Kidney tubule cell (primary cell): ENCODE data around the gene CALML4.
"Not testable (repeated sequence)": the region's sequence is repeated elsewhere in the genome, so short reads cannot be mapped to it uniquely, and the experiment has no call there.

Experiments used
- DNase-seq: peaks from one replicate; pipeline ENCODE4 v3.0.0-alpha.2; 2018; ENCODE audit warnings: low spot score

Gene CALML4, protein sequence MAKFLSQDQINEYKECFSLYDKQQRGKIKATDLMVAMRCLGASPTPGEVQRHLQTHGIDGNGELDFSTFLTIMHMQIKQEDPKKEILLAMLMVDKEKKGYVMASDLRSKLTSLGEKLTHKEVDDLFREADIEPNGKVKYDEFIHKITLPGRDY

DNA sequence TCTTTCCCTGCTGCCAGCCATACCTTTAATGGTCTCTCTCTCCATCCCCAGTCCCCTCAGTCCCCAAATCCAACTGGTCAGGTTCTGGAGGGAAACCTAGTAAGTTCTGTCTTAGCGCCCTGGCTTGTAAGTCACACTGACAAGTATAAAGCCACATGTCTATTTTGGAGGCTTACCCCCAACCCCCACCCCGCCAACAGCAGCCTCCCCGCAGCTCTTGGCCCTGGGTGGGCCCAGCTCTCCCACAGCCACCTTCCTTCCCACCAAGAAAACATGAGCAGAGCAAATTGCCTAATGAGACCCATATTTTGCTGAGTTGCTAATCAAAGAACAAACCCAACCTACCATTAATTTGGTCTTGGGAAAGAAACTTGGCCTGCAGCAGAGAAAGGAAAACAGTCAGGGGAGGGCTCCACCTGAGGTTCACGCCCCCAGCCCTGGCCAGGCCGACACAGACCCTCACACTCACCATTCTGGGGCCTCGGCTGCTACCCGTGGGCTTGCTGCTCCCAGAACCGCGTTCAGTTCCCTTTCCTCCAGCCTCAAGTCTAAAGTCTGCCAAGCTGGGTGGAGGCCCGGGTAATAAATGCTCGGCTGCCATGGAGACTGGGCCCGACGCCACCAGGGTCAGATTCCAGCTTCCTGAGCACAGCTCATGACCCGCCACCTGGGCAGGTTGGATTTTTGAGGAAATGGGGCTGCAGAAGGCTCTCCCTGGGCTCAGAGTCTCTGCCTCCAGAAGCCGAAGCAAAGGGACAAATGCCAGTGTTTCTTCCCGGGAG lies at the start of gene CALML4:
Gene CALML4, minus strand, starts transcription at position 557 of the 782 bp plus-strand sequence. Its CDS starts 85 bp downstream, at position 472.
- DNase-seq = peak; percentile 61

DNA sequence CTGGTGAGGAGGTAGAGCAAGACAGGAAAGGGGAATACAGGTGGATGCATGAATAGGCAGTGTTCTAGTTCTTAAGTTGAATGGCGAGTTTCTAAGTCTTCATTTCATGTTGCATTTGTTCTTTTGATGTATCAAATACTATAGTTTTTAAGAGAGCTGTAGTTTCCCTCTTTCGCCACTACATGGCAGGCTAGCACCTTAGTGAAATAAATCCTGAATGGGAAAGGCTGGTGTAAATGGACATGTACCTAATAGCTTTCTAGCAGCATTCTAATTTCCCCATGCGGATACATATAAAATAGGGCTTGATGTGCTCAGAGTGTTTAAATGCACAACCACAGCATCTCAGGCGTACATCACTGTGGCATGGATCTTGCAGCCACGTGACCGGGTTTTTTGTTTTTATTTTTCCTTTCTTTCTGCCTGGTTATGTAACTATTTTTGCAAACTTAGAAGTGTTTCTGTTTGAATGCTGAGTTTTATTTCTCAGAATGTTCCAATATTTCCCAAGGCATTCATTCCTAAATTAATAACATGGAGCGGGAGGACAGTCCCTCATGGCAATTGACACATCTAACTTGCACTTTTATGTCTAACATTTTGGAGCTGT lies 47.9 kb upstream of the CALML4 start:
- DNase-seq = peak; percentile 79

DNA sequence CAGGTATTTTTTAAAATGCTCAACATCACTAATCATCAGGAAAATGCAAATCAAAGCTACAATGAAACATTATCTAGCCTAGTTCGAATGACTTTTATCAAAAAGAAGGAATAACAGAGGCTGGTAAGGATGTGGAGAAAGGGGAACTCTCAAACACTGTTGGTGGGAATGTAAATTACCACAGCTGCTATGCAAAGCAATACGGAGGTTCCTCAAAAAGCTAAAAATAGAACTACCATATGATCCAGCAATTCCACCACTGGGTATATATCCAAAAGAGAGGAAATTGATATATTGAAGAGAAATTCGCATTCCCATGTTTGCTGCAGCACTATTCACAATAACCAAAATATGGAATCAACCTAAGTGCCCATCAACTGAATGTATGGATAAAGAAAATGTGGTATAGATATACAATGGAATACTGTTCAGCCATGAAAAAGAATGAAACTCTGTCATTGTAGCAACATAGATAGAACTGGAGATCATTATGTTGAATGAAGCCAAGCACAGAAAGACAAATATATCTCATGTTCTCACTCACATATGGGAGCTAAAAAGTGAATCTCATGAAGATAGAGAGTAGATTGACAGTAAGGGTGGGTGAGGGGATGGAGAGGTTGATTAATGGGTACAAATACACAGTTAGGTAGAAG lies 44.1 kb upstream of the CALML4 start:
- no peak for DNase-seq

DNA sequence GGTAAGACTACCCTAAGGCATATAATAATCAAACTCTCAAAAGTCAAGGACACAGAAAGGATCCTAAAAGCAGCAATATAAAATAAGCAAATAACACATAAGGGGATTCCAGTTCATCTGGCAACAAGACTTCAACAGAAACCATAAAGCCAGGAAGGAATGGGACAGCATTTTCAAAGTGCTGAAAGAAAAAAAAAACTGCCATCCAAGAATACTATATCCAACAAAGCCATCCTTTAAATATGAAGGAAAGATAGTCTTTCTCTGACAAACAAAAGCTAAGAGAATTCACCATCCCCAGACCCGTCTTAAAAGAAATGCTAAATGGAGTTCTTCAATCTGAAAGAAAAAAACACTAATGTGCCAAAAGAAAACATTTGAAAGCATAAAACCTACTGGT lies 39.1 kb upstream of the CALML4 start:
- no peak for DNase-seq

DNA sequence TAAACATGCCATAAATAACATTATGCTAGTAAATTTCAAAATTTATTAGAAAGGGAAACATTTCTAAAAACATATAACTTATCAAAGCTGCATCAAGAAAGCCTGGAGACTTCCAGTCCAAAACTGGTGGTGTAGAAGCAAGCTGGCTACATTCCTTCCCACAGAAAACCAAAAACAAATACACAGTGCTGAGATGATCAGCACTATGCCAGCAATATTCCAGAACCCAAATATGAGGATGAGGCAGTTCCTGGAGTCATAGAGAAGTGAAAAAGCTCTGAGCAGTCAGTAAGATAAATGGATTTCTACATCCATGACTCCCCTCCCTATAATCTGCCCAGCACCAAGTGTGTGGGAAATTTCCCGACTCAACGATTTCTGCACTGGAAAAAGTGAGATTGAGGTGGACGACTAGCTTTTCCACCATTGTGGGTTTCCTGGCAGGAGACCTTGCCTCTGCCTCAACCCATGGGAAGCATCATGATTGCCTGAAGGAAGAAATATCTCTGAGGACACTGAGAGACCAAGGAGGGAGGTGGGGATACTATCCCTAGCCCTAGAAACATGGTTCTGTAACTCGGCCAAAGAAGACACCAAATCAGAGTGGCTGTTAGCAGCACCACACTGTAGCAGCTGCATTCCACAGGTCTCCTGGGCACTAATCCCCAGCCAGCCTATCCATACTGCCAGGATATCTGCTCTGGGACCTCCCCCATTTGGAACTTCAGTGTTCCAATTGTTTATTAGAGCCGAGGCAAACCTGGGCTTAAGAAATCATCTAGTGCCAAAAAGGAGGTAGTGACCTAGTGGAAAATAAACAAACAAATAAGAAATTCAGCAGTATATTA lies 36.2 kb upstream of the CALML4 start:
- no peak for DNase-seq

DNA sequence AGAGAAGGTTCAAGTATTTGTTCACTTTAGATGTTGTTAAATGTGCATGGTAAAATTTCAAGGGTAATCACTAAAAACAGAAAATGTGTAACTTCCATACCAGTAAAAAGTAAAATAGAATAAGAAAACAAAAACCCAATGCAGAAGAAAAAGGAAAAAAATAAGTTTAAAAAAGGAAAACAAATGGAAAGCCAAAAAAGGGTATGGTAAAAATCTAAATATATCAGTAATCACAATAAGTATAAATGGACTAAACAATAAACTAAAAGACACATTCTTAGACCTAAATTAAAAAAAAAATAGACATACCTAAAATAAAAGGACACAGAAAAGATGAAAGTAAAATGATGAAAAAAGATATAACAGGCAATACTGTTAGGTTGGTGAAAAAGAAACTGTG lies 33.9 kb upstream of the CALML4 start:
- DNase-seq = no peak

DNA sequence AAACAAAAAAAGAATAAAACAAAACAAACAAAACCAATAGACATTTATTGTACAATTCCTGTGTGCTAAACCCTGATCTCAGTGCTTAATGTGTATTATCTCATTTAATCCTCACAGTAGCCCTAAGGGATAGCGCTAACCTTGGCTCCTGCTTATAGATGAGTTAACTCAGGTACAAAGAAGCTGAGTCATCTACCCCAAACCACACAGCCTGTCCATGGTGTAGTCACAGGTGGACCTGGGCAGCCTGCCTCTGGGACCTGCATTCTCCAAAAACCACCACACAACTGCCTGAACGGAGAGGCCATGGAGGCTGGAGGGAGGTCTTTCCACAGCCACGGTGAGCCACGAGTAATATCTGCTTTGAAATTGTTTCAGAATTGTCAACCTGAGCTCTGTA lies 29.9 kb upstream of the CALML4 start:
- DNase-seq = peak; percentile 41

DNA sequence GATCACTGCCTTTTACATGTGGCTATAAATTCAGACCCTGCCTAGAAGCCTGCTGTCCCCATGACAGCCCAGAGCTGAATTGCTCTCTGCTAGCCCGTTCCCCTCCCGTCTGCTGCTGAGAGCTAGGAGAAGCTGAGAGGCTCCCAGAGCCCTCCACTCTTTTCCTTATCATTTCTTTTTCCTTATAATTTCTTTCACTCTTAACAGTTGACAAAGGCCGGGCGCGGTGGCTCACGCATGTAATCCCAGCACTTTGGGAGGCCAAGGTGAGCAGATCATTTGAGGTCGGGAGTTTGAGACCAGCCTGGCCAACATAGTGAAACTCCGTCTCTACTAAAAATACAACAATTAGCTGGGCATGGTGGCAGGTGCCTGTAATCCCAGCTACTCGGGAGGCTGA lies 29.4 kb upstream of the CALML4 start:
- not testable (repeated sequence) for DNase-seq

DNA sequence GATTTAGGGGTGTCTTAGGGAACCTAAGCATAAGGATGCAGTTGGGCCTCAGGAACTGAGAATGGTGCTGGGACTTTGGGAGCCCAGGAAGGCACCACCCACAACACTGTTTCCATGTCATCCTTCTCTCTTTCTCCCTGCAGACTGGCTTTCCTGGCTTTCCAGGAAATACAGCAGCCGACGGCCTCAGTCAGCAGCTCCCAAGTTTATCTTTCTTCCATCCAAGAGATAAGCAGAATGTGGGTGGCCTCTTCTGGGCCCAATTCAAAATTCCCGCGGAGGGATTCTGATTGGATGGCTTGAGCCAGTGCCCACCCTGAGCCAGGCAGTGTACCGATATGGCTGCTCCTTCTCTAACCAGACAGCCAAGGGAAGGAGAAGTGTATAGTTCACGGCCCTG lies 28.9 kb upstream of the CALML4 start:
- no peak for DNase-seq

DNA sequence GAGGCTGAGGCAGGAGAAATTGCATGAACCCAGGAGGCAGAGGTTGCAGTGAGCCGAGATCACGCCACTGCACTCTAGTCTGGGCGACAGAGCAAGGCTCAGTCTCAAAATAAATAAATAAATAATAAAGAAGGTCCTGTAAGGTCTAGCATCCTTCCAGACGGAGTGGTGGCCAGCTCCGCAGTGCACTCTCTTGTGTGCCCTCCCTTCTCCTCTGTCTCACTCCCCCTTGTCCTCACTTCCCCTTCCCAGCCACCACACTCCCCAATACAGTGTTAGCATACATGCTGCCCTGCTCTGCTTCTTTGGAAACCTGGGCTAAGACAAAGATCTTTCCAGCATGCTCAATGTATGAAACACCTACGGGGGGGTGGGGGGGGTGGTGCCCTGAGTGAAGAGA lies 27.8 kb upstream of the CALML4 start:
- DNase-seq = no peak

DNA sequence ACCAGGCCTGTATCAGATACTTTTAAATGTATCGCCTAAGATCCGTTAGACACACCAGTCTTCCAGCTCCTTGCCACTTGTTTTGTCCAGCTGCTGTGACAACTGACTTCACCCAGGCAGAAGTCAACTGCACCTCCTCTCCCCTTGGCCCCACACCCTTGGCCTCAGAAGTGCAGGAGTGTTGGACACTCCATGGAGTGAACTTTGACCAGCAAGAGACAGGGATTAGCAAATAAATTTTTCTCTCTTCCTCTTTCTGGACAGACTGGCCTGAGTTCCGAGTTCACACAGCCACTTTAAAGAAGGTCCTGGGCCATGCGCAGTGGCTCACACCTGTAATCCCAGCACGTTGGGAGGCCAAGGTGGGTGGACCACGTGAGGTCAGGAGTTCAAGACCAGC lies 27.3 kb upstream of the CALML4 start:
- DNase-seq = no peak

DNA sequence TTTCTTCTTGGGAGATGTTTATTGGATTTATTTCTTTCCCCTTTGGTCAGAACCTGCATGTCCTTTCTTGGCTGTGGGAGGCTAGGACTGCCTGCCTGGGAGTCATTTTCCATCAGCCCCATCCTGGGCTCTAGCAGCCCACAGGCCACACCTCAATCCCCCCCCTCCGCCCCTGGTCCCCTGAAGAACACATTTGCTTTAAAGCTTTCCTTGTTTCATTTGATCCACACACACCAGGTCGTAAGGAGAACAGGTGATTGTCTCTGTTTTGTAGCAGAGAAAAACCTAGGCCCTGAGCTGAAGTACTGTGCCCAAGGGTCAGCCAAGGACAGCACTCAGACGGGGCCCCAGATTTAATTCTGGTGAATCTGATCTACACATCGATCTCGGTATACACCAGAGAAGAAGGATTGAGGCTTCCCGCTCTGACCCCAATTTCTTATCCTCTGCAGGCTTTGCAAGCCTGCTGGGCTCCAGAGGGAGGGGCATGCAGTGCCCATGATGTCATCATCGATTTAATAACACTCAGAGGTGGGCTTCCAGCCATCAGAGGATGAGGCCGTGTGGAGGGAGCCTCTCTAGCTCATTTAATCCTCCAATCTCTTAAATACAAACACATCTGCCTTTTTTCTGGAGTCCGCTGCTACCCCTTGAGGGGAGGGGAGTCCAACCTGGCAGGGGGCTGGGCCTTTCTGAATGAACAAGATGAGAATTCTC lies 26.1 kb upstream of the CALML4 start:
- no peak for DNase-seq

DNA sequence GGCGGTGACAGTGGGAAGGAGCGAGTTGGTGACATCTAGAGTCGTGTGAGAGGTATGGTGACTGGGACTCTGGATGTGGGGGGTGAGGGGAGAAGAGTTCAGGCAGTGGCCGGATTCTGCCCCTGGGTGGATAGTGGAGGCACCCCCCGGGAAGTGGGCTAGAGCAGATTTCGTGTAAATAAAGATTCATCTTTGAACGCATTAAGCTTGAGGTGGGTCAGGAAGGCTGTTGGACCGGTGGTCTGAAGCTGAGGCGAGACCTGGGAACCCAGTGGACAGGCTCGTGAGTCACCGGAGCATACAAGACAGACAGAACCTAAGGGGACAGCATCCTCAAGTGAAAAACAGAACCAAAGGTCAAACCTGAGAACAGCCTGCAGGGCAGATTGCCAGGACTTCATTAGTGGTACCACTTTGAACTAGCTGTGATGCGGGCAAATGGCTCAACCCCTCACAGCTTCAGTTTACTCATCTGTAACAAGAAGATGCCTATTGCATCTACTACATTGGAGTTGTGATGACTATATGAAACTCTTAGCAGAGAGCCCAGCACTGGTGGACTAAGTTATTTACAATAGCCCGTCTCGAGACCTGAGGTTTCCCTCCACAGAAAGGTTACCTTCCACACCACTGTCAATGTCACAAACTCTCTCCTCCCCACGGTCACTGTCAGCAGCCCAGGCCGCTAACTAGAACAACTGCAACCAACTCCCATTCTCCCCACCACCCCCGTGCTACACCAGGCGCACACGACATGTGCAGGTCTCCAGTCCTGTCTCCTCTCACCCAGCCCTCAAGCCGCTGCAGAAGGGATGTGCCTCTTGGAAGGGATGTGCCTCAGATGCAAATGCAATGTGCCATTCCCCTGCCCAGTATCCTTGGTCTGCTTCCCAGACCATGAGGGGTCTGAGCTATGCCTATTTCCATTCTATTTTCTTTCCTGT lies 25.3 kb upstream of the CALML4 start:
- peak; percentile 26 for DNase-seq

DNA sequence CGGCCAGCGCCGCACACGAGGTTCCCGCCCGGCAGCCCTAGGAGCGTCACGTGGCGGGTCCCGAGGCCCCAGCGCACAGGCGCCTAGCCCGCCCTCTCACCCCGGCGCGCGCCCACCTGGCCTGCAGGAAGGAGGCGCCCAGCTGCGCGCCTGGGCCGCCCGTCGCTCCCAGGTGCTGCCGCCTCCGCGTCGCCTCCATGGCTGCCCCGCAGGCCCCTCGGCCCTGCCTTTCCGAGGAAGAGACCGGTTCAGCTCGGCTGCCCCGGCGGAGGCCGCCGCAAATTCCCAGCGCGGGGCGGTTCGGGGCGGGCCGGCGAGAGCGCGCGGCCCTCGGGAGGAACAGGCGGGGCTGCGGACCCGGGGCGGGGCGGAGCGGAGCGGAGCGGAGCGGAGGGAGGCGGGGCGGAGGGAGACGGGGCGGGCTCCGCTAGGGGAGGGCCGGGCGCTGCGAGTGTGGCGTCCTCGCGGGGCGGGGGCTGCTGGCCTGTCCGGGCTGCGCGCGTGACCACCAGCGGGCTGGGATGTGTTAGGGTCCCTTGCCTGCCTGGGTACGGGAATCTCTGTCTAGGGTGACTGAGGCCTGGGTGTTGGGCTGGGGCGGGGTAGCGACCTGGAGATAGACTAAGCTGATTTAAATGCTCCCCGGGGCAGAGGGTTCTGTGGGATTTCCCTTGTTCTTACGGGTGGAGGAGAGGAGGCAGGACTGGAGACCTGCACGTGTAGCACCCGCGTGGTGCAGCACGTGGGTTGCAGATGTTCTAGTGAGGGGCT lies 24.4 kb upstream of the CALML4 start, which contains the start of gene CLN6:
Gene CLN6, minus strand, starts transcription at position 343 of the 771 bp plus-strand sequence. Its CDS starts 144 bp downstream, at position 199.
- DNase-seq = peak; percentile 84

DNA sequence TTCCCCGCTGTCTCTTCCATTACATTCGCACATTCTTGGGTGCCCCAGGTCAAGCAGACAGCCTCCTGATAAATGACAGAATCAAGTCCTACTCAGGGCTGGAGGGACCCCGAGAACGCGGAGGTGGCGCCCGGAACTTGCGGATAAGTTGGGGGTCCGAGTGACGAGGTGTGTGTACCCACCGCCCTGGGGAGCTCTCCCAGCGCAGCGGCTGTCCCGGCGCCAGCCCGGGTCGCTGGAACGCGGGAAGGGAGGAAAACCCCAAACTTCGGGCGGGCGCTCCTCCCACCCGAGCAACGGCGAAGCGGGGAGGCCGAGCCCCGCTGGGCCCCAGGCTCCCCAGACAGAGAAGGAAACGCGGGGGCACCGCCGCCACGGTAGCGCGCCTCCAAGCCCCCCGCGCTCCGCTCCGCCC lies 23.8 kb upstream of the CALML4 start:
- DNase-seq = no peak

DNA sequence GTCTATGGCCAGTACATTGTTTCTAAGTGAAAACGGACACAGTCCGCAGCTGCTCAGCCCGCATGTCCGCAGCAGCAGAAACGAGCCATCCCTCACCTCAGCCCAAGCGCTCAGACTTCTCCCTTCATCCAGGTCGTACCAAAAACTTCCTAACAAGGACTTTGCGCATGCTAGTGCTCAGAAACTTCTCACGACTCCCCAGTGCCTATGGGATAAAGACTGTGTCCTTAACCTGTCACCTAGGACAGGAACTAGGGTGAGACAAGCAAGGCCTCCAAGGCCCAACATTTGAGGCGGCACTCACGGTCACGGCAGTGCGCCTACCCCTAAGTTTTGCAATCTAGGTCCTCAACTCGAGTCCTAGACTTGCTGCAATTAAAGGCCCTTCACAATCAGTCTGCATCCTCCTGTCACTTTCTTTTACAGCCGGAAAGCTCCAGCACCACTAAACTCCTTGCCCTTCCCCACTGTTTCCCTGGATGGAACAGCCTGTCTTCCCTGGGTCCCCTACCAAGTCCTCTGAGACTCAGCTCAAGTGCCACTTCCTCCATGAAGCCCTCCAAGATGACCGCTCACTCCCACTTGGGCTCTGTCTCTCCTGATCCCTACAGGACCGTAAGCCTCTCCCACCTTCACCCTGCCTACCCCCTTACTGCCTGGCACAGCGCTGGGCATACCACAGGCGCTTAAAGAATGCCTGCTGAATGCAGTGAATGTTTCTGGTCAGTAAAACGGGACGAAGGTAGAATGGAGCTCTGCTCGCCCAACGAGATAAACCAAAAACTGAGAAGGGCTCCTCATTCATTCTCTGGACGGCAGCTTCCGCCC lies 23.2 kb upstream of the CALML4 start:
- DNase-seq = peak; percentile 33

DNA sequence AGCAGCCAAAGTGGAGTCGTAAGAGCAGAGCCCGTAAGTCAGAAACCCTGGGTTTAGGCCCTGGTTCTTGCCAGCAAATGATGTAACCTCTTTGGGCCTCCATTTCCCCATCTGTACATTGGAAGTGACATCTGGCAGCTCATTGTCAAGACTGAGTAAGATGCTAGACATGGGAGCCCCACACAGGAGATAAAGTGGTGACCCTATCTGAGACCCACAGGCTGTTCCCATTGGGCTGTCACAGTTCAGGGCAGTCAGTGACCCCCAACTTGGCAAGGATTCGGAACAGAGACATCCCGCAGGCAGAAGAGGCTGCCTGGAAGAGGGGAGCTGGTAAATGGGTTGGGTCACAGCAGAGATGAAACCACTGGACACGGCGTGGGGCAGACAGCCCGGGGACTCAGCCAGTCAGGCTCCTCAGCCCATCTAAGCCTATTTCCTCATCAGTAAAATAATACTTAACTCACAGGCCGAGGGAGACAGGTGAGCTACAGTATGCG lies 22.6 kb upstream of the CALML4 start:
- DNase-seq = no peak

DNA sequence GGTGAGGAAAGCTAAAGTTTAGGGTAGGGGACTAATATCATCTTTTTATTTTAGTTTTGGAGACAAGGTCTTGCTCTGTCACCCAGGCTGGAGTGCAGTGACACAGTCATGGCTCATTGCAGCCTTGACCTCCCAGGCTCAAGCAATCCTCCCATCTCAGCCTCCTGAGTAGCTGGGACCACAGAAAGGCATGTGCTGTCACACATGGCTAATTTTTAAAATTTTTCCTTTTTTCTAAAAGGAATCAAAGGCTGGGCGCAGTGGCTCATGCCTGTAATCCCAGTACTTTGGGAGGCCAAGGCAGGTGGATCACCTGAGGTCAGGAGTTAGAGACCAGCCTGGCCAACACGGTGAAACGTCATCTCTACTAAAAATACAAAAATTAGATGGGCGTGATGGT lies 20.3 kb upstream of the CALML4 start:
- not testable (repeated sequence) for DNase-seq
